IMR-90 (cell line): Measurements from ENCODE around the gene LSM8. TPM values are rescaled to one million over a fixed set of nuclear protein-coding genes. Genes with fewer than 3 reads are reported as not detected.

ENCODE experiments used
- ATAC-seq: fragments of 200-7000 bp; cut with Tn5 transposase; 2 replicates; pipeline ENCODE4 v1.9.1; 2020; ENCODE audit warnings: low read depth, mild to moderate bottlenecking, moderate library complexity
- BruUV-seq: library from RNA; stranded (reverse); fragments of 400-500 nt; replicated peaks from 2 replicates; lab custom pipeline; 2021; lab: Mats Ljungman, UMichigan
- CTCF ChIA-PET: fragments of 300-600 bp; formaldehyde crosslinking; extraction: SDS; loops from one replicate; lab custom pipeline; 2021; ENCODE audit warnings: antibody characterized with exemption; lab: Yijun Ruan, JAX
- POLR2A ChIA-PET: fragments of 300-600 bp; sonication (Branson Sonifier 250); formaldehyde crosslinking; loops from one replicate; lab custom pipeline; 2022; ENCODE audit warnings: antibody characterized with exemption; ENCODE audit not compliant: unreplicated experiment; lab: Charles Lee
- DNase-seq: peaks from one replicate; pipeline ENCODE4 v3.0.0; 2013
- H2AFZ ChIP-seq: replicated peaks from 2 replicates; pipeline ENCODE3; 2013; ENCODE audit warnings: low read length, mild to moderate bottlenecking; ENCODE audit not compliant: poor library complexity
- H2AK5ac ChIP-seq: 2 replicates; pipeline ENCODE4 v1.6.1; 2013; ENCODE audit warnings: low read depth, low read length, inconsistent platforms
- H2AK9ac ChIP-seq: replicated peaks from 2 replicates; pipeline ENCODE3; 2013; ENCODE audit warnings: mild to moderate bottlenecking, low read depth, low read length, moderate library complexity; ENCODE audit not compliant: poor library complexity
- H2BK120ac ChIP-seq: 2 replicates; pipeline ENCODE4 v1.6.1; 2013; ENCODE audit warnings: low read depth, low read length, inconsistent platforms
- H2BK15ac ChIP-seq: 3 replicates; pipeline ENCODE4 v1.6.1; 2013; ENCODE audit warnings: low read depth, low read length, inconsistent platforms
- H2BK20ac ChIP-seq: 2 replicates; pipeline ENCODE4 v1.6.1; 2013; ENCODE audit warnings: low read depth, mild to moderate bottlenecking, inconsistent platforms, low read length, moderate library complexity
- H2BK5ac ChIP-seq: 2 replicates; pipeline ENCODE4 v1.6.1; 2013; ENCODE audit warnings: mild to moderate bottlenecking, low read depth, low read length, inconsistent platforms; ENCODE audit not compliant: poor library complexity, severe bottlenecking
- H3K14ac ChIP-seq: replicated peaks from 2 replicates; pipeline ENCODE4 v1.6.1; 2013; ENCODE audit warnings: low read depth, low read length, inconsistent platforms
- H3K18ac ChIP-seq: 2 replicates; pipeline ENCODE4 v1.6.1; 2013; ENCODE audit warnings: low read depth, low read length, control low read depth
- H3K23ac ChIP-seq: 2 replicates; pipeline ENCODE4 v1.6.1; 2013; ENCODE audit warnings: low read depth, low read length, inconsistent platforms
- H3K27ac ChIP-seq: 2 replicates; pipeline ENCODE4 v1.5.1; 2013; ENCODE audit warnings: mild to moderate bottlenecking, control low read depth, low read length; ENCODE audit not compliant: insufficient read depth
- H3K27me3 ChIP-seq: 2 replicates; pipeline ENCODE4 v1.6.1; 2013; ENCODE audit warnings: low read length; ENCODE audit not compliant: control insufficient read depth, insufficient read depth
- H3K36me3 ChIP-seq: 2 replicates; pipeline ENCODE4 v1.6.1; 2013; ENCODE audit warnings: low read length, mixed read lengths; ENCODE audit not compliant: control insufficient read depth, insufficient read depth
- H3K4ac ChIP-seq: 2 replicates; pipeline ENCODE4 v1.6.1; 2013; ENCODE audit warnings: low read depth, low read length, inconsistent platforms
- H3K4me1 ChIP-seq: 2 replicates; pipeline ENCODE4 v1.6.1; 2013; ENCODE audit warnings: low read length, mixed read lengths; ENCODE audit not compliant: control insufficient read depth, insufficient read depth
- H3K4me2 ChIP-seq: 2 replicates; pipeline ENCODE4 v1.6.1; 2013; ENCODE audit warnings: low read depth, mild to moderate bottlenecking, control low read depth, low read length, moderate library complexity
- H3K4me3 ChIP-seq: 2 replicates; pipeline ENCODE4 v1.5.1; 2013; ENCODE audit warnings: low read depth, mild to moderate bottlenecking, control low read depth, low read length, moderate library complexity; ENCODE audit not compliant: insufficient read depth
- H3K56ac ChIP-seq: 2 replicates; pipeline ENCODE4 v1.6.1; 2013; ENCODE audit warnings: low read length, inconsistent platforms; ENCODE audit not compliant: insufficient read depth; ENCODE audit errors: extremely low read depth
- H3K79me1 ChIP-seq, 2 experiments: 2 replicates each; pipeline ENCODE4 v1.6.1; 2013; ENCODE audit warnings: low read length in 2 of 2, inconsistent platforms in 1 of 2, low read depth in 1 of 2
- H3K9ac ChIP-seq: 2 replicates; pipeline ENCODE4 v1.6.1; 2013; ENCODE audit warnings: low read depth, low read length, control low read depth
- H3K9me1 ChIP-seq: 2 replicates; pipeline ENCODE4 v1.6.1; 2013; ENCODE audit warnings: low read length, inconsistent platforms; ENCODE audit not compliant: insufficient read depth
- H3K9me3 ChIP-seq: 2 replicates; pipeline ENCODE4 v1.6.1; 2013; ENCODE audit warnings: low read length; ENCODE audit not compliant: control insufficient read depth, insufficient read depth
- H4K20me1 ChIP-seq: 2 replicates; pipeline ENCODE4 v1.6.1; 2013; ENCODE audit warnings: low read length, inconsistent platforms; ENCODE audit not compliant: insufficient read depth
- H4K5ac ChIP-seq: 2 replicates; pipeline ENCODE4 v1.6.1; 2013; ENCODE audit warnings: mild to moderate bottlenecking, low read depth, low read length, control low read depth
- H4K8ac ChIP-seq, 2 experiments: 2 replicates each; pipeline ENCODE4 v1.6.1; 2013; ENCODE audit warnings: low read depth in 2 of 2, low read length in 2 of 2, control low read depth in 1 of 2, inconsistent platforms in 1 of 2
- H4K91ac ChIP-seq: 2 replicates; pipeline ENCODE4 v1.6.1; 2013; ENCODE audit warnings: low read depth, low read length, inconsistent platforms; ENCODE audit not compliant: insufficient read depth
- CHD1 ChIP-seq: IDR thresholded peaks from 2 replicates; pipeline ENCODE4 v1.6.1; 2012; ENCODE audit warnings: low read depth, low read length, improper control_type of control experiment
- NFE2L2 ChIP-seq: fragments of 150-350 bp; IDR thresholded peaks from 2 replicates; pipeline ENCODE4 v1.6.1; 2016; ENCODE audit warnings: low read depth, mild to moderate bottlenecking, low read length
- dilution Hi-C: fragments of 300-500 bp; cut with HindIII; formaldehyde crosslinking; loops from one replicate; pipeline ENCODE4 v1.14.3; 2018; ENCODE audit warnings: low sequenced_read_pairs; ENCODE audit not compliant: unreplicated experiment
- in situ Hi-C: fragments of 300-500 bp; cut with MboI; formaldehyde crosslinking; loops from 3 replicates; pipeline ENCODE4 v1.14.3; 2019; ENCODE audit warnings: low sequenced_read_pairs, inconsistent platforms, mixed read lengths
- intact Hi-C: fragments of 100-400 bp; cut with micrococcal nuclease; formaldehyde crosslinking; loops from 2 replicates; pipeline ENCODE4 v1.10.0; 2022
- polyA plus RNA-seq, 3 experiments: library from polyadenylated mRNA; depleted of rRNA; stranded (reverse); fragments of >200 nt; gene quantifications; 2 replicates each; pipeline ENCODE4 v1.2.3, GENCODE V29; 2012; ENCODE audit warnings: low replicate concordance in 1 of 3
- total RNA-seq: library from RNA; depleted of rRNA; stranded (reverse); fragments of >200 nt; gene quantifications from 2 replicates; pipeline ENCODE4 v1.2.3, GENCODE V29; 2012

LSM8 gene
- total and polyA plus RNA-seq, 2 of the 4 experiments (the other 2 are of a cell fraction), result 9.7 to 30.2 TPM

DNA sequence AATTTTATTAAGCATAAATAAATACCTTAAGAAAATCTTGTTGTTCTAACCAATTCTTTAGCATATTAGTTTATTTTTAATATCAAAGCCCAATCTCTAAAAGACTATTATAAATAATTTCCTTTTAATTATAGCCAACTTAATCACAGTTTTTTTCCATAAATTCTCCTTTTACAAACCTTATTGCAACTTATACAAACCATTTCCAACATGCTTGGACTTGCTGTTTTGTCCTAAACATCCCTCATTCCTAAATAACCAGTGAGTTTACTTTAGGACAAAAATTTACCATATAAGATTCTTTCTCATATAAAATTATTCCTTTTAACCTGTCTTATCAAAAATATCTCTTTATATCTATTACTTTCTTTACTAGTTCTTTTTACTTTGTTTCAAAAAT lies 25.2 kb upstream of the LSM8 start:
- POLR2A ChIA-PET, result no interaction called here

More for the DNA sequence above, 25.2 kb upstream of the LSM8 start:
- TF ChIP-seq CHD1, result no peak
- TF ChIP-seq NFE2L2, result no peak
- Histone ChIP-seq H3K36me3 (no peaks in the 10 kb centered on the region), H4K20me1 (no peaks in the 10 kb centered on the region), H3K23ac (no peak overlapping the region), H3K14ac (no peak overlapping the region), H3K18ac (no peak overlapping the region), H3K9me3 (no peaks in the 10 kb centered on the region), H3K4ac (no peak overlapping the region), H2AK9ac (no peak overlapping the region), H3K79me1 (no peaks in the 10 kb centered on the region), H4K91ac (no peak overlapping the region), H2BK5ac (no peak overlapping the region), H2AK5ac (no peak overlapping the region), H4K5ac (no peak overlapping the region), H3K4me1 (no peaks in the 10 kb centered on the region), H3K9me1 (no peaks in the 10 kb centered on the region), H2BK20ac (no peak overlapping the region), H3K4me2 (no peak overlapping the region), H3K27ac (no peak overlapping the region), H3K27me3 (no peaks in the 10 kb centered on the region), H3K56ac (no peak overlapping the region), H2AFZ (no peak overlapping the region), H2BK15ac (no peak overlapping the region), H3K9ac (no peak overlapping the region), H4K8ac (no peak overlapping the region), H2BK120ac (no peak overlapping the region), H3K4me3 (no peak overlapping the region)
- no peak for ATAC-seq
- in situ Hi-C loops (no loop called here), dilution Hi-C loops (no loop called here), intact Hi-C loops (no loop called here)
- no peak for DNase-seq
- BruUV-seq, result no TSS peak
- CTCF ChIA-PET, result no interaction called here
